Activated CD8-positive, alpha-beta memory T cell treated with anti-CD3 and anti-CD28 coated beads for 36 hours (primary cell): ENCODE data around the gene SLC27A6. TPM values are rescaled to one million over a fixed set of nuclear protein-coding genes. Genes with fewer than 3 reads are reported as not detected.

Experiments
- CTCF ChIA-PET: fragments of 350-600 bp; sonication (Branson Sonifier 250); formaldehyde crosslinking; loops from one replicate; lab custom pipeline; 2021; ENCODE audit warnings: antibody characterized with exemption; lab: Charles Lee
- POLR2A ChIA-PET: fragments of 350-600 bp; sonication (Branson Sonifier 250); formaldehyde crosslinking; loops from one replicate; lab custom pipeline; 2021; ENCODE audit warnings: antibody characterized with exemption; lab: Charles Lee
- total RNA-seq, 2 experiments: library from RNA; stranded (reverse); gene quantifications; one replicate each; pipeline ENCODE4 v1.2.3, GENCODE V29; 2021

SLC27A6 gene
- total RNA-seq, 2 experiments from 2014 or later, result not detected

DNA sequence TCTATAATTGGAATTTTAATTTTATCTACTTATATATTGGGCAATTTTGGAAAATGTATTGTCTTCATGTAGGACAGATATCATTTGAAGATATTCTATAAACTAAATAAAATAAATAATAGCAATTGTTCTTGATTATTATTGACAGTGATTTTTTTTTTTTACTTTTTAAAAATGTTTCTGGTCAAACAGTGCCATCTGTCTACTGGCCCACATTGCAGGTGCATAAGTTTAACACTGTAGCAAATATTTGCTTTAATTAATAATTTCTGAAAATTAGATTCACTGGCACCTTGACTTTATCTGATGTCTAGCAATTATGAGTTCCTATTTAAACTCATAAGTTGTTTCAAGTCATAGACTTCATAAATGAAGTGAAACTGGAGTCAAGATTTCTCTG lies 88.2 kb downstream of the SLC27A6 start:
- POLR2A ChIA-PET, result no interaction called here

DNA sequence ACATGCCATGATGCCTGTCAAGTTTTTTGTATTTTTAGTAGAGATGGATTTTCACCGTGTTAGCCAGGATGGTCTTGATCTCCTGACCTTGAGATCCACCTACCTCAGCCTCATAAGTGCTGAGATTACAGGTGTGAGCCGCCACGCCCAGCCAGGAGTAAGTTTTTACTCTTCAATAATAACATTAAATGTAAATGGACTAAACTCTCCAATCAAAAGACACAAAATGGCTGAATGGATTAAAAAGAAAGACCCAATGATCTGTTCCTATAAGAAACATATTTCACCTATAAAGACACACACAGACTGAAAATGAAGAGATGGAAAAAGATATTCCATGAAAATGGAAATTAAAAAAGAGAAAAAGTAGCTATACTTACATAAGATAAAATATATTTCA lies 92.0 kb downstream of the SLC27A6 start:
- POLR2A ChIA-PET, result no interaction called here
- CTCF ChIA-PET, result no interaction called here

More for the DNA sequence above, 88.2 kb downstream of the SLC27A6 start:
- CTCF ChIA-PET, result no interaction called here

DNA sequence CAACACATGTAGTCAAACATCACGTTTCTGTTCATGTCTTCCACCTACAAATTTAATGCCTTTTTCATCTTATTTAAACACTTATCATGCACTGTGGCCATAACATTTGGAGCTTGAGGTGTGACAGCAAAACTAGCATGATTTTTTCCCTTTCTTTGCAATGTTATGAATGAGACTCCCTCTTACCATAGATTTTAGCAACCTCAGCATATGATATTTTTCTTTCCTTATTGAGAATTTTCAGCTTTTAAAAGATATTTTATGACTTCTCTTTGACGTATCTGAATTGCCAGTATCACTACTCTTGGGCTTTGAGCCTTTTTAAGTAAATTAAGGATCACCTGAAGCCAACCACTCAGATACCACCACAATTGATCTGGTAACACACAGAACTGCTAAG lies 96.6 kb downstream of the SLC27A6 start:
- POLR2A ChIA-PET, result no interaction called here

DNA sequence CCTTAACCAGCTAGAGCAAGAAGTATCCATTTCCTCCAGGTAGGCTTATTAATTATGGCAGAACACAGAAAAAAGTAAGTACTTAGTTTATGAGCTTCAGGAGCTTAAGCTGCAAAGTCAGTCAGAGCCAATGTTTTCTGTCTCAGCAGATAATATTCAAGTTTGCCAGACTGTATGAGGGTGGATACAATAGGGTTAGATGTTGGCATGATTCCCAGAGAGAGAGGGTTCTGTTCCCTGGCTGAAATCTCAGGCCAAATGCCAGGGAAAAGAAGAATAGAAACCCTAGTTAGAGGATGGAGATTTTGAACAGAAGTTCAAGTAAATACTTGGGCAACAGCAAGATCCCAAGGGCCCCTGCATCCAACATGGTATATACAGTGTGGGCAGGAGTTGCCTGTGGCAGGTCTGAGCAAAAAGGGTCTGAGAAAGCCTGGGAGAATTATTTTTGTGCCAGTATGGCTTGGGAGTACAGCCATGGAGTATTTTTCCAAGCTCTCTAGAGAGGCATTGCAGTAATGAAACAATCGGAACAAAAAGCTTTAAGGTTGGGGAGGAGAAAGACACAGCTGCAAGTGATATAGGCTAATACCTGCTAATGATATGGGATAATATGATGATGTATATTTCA lies 98.3 kb downstream of the SLC27A6 start:
- CTCF ChIA-PET, result no interaction called here
- POLR2A ChIA-PET, result no interaction called here

More for the DNA sequence above, 96.6 kb downstream of the SLC27A6 start:
- CTCF ChIA-PET, result no interaction called here

DNA sequence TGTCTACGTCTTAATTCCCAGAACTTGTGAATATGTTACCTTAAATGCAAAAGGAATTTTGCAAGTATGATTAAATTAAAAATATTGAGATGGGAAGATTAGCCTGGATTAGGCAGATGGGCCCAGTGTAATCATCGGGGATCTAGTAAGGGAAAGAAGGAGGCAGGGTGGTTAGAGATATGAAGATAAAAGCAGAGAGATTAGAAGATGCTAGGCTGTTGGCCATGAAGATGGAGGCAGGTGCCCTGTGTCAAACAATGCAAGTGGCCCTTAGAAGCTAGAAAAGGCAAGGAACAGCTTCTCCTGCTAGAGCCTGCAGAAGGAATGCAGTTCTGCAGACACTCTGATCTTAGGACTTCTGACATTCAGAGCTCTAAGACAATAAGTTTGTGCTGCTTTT lies 100.4 kb downstream of the SLC27A6 start:
- ChIA-PET POLR2A (no interaction called here), CTCF (no interaction called here)

DNA sequence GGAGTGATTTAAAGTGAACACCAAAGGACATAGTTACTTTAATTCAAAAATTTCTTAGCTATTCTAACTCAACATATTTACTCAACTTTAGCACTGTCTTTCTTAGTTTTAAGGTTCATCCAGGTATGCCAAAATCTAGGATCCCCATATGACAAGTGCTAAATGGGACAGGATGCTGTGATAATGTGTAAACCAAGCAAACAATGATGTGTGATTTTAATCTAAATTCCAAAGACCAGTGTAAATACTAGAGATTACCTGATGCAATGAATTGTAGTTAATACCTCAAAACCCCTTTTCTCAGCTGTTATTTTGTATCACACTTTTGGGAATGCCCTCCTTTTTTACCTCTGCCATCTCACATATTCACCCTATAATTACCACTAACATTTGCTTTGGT lies 102.5 kb downstream of the SLC27A6 start:
- POLR2A ChIA-PET, result no interaction called here
- CTCF ChIA-PET, result no interaction called here

DNA sequence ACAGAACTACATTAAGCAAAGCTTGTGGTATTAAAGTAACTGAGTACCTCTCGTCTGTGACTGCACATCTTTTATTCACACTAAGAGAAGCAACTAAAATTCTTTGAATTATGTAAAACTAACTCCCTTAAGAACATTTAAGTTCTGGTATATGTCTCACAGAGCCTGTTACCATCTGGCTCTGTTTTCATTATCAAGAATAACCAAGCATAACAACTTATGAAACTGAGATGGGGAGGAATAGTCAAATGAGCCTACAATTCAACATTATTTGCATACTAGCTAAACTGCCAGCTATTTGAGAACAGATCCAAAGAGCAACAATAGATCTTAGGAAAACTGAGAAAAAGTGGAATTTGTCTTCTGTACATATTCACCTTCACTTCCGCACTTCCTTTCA lies 104.0 kb downstream of the SLC27A6 start:
- POLR2A ChIA-PET, result no interaction called here
- CTCF ChIA-PET, result no interaction called here

DNA sequence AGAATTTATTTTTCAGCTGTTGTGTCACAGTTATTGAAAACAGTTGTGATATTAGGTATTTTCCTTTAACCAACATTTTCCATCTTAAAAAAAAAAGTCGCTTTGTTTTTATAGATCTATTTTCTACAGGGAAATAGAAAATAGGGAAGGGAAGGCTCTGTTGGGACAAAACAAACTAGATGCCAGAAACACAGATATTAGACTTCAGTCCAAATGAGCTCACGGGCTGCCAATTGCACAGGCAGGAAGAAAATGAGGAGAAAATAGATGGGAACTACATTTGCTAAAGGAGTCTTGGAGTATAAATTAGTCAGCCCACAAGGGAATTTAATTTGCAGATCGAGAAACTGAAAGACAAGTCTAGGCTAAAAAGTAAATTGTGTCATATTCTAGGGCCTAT lies 107.8 kb downstream of the SLC27A6 start:
- POLR2A ChIA-PET, result no interaction called here

DNA sequence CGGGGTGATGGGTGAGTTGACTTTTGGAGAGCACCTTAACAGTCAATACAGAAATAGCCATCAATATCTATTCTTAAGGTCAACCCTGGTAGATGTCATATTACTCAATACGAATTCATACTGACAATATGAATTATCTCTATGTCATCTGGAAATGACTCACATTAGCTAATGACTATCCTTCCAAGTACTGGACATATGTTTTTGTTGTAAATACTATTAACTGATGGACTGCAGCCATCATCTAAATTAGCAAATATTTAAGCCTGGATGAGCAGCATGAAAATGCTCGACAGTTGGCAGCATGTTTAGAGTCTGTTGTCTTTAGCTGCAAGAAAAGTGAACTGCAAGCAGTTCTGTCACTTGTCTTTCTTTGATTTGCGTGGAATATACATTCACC lies 109.6 kb downstream of the SLC27A6 start:
- ChIA-PET POLR2A (no interaction called here), CTCF (no interaction called here)

More for the DNA sequence above, 107.8 kb downstream of the SLC27A6 start:
- CTCF ChIA-PET, result interaction anchor here (0.7 kb wide), 1 partner anchor 26 kb away, joined by 3 read pairs; no protein-coding TSS in a partner anchor

DNA sequence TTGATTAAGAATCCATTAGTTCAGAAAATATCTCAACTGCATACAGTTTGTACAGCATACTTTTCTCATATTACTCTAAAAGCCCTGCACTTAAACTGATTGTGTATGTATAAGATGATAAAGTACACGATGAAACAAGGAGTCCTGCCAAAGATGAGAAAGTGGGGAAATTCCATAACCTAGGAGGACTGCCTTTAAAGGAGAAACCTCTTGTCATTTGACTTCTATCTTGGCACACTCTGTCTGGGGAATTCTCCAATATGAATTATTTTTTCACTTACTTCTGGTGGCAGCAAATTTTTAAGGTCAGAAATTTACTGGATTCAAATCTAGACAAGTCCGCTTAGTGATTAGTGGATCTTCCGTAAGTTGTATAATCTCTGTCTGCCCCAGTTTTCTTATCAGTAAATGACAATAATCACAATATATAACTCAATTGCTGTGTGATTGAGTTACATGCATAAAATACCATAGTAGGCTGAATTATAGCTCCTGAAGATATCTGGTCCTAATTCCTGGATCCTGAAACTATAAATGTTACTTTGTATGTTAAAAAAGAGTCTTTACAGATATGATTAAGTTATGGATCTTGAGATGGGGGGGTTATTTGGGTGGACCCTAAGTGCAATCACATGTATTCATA lies 112.3 kb downstream of the SLC27A6 start:
- CTCF ChIA-PET, result no interaction called here

DNA sequence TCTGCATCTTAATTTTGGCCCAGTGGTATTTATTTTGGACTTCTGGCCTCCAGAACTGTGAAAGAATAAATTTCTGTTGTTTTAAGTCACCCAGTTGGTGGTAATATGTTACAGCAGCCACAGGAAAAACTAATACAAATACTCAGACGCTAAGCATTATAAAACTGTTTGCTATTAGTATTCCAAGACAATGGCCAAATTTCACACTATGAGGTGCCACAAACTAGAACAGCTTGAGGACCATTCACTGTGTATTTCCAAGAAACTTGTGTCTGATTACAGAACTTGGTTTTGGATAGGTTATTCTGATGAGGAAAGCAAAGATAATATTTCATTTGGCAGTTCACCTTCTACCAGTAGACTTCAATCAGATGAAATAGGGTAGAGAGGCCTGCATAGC lies 113.0 kb downstream of the SLC27A6 start:
- CTCF ChIA-PET, result no interaction called here

More for the DNA sequence above, 112.3 kb downstream of the SLC27A6 start:
- POLR2A ChIA-PET, result no interaction called here

DNA sequence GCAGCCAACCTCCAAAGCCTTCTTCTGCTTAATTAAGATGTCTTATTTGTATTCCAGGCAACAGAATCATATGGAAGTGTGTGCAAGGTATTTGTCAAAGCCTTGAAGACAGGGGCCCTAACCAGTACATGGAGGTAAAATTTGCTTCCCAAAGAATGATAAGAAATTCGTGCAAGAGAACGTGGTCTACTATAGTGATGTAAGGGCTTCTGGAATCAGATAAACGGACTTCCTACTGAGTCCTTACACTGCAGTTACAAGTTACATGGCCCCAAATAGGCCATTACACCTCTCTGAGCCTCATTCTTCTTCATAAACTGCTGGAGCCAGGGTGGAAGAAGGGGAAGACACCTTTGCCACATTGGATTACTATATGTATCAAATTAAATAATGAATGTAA lies 113.4 kb downstream of the SLC27A6 start:
- CTCF ChIA-PET, result no interaction called here
- POLR2A ChIA-PET, result no interaction called here

More for the DNA sequence above, 113.0 kb downstream of the SLC27A6 start:
- POLR2A ChIA-PET, result no interaction called here

DNA sequence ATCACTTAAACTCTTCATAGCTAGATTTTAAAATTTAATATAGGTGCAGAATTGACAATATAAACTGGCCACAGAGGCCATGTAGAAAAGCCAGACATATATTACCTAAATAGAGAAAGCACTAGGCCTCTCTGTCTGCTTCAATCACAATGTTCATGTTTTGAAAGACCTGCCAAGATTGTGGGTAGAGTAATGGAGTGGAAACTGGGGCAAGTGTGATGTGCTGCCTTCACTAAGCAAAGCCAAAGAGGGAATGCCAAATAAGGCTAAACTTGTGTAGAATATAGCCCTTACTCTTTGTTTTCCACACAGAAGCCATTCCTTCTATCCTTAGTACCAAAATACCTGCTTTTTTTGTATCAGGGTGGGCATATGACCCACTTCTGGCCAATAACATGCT lies 114.2 kb downstream of the SLC27A6 start:
- POLR2A ChIA-PET, result no interaction called here
- CTCF ChIA-PET, result no interaction called here

DNA sequence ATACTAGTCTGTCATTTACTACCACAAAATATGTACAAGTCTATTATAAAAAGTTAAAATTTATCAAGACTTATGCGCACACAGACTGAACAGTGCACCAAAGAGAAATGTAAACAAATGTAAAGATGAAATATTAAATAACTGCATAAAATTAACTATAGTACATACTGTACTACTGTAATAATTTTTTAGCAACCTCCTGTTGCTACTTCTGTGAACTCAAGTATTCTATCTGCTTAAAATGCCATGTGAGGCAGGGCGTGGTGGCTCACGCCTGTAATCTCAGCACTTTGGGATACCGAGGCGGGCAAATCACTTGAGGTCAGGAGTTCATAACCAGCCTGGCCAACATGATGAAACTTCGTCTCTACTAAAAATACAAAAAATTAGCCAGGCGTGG lies 115.5 kb downstream of the SLC27A6 start:
- POLR2A ChIA-PET, result no interaction called here
- CTCF ChIA-PET, result no interaction called here

DNA sequence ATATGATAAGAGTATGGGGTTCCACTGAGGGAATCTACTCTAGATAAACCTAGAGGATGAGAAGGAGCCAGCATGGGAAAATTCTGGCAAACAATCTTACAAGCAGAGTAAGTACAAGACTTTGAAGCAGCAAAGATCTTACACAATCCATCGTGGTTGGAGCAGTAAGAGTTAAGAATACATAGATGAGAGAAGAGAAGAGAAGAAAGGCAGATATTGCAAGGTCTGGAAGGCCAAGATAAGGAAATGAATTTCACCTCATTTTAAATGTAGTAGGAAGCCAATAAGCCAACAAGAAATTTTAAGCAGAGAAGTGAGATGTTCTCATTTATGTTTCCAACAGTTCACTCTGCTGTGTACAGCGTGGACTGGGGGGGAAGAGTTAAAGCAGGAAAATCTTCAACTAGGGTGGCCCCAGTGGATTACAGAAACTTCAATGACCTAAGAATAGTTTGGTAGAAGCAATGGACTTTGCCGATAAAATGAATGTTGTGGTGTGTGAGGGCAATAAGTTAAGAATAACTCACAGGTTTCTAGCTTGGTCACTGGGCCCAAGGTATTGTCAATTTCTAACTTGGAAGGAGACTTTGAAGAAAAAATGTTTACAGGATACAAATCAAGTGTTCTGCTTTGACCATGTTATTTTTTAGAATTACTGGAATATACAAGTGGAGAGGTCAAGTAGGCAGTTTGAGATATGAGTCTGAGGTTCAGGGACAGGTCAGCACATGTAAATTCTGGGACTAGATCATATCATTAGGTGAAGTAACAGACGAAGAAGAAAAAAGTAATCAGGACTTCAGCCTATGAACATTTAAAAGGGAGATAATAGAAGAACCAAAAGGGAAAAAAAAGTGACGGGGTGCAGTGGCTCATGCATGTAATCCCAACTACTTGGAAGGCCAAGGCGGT lies 117.2 kb downstream of the SLC27A6 start:
- CTCF ChIA-PET, result no interaction called here
- POLR2A ChIA-PET, result no interaction called here

Other genes starting within 250 kb of the SLC27A6 start
- gene ISOC1, start 129.3 kb downstream of the SLC27A6 start, total RNA-seq, result 10 to 100 TPM; 24.0 to 24.6 TPM